Epidermal melanocyte (primary cell): ENCODE measurements around the gene ESF1.
"Not testable (repeated sequence)": the region's sequence is repeated elsewhere in the genome, so short reads cannot be mapped to it uniquely, and the experiment has no call there.

ENCODE experiments used
- DNase-seq: peaks from one replicate; pipeline ENCODE4 v3.0.0; 2011; ENCODE audit warnings: low spot score; ENCODE audit not compliant: insufficient read length

The ESF1 gene

GRCh38 chr20:13788167-13788834 is 3.6 kb upstream of the ESF1 start:
- peak; percentile 27 for DNase-seq

- no peak for DNase-seq
Observed at GRCh38 chr20:13786143-13786828, 1.6 kb upstream of the ESF1 start.

GRCh38 chr20:13784271-13784892 is 337 bp downstream of the ESF1 start:
- no peak for DNase-seq

GRCh38 chr20:13783528-13783927 is 1.2 kb downstream of the ESF1 start:
- DNase-seq: no peak

GRCh38 chr20:13778827-13779226 is 5.9 kb downstream of the ESF1 start:
- DNase-seq: no peak

- DNase-seq: no peak
Observed at GRCh38 chr20:13777171-13777601, 7.5 kb downstream of the ESF1 start.

GRCh38 chr20:13775867-13776266 is 8.9 kb downstream of the ESF1 start:
- no peak for DNase-seq

GRCh38 chr20:13772529-13772928 is 12.2 kb downstream of the ESF1 start:
- DNase-seq: no peak

- peak; percentile 46 for DNase-seq
Observed at GRCh38 chr20:13771853-13772453, 12.8 kb downstream of the ESF1 start.

GRCh38 chr20:13770141-13770540 is 14.6 kb downstream of the ESF1 start:
- DNase-seq: no peak

GRCh38 chr20:13765868-13766416 is 18.8 kb downstream of the ESF1 start:
- no peak for DNase-seq

- DNase-seq: no peak
Observed at GRCh38 chr20:13765299-13765698, 19.4 kb downstream of the ESF1 start.

- DNase-seq: not testable (repeated sequence)
Observed at GRCh38 chr20:13760451-13760946, 24.2 kb downstream of the ESF1 start.

GRCh38 chr20:13758884-13759283 is 25.8 kb downstream of the ESF1 start:
- DNase-seq: no peak

GRCh38 chr20:13756551-13756950 is 28.2 kb downstream of the ESF1 start:
- no peak for DNase-seq

GRCh38 chr20:13755809-13756208 is 28.9 kb downstream of the ESF1 start:
- no peak for DNase-seq

GRCh38 chr20:13753436-13754036 is 31.2 kb downstream of the ESF1 start:
- DNase-seq: no peak

GRCh38 chr20:13749811-13750210 is 34.9 kb downstream of the ESF1 start:
- DNase-seq: no peak

- no peak for DNase-seq
Observed at GRCh38 chr20:13745784-13746183, 38.9 kb downstream of the ESF1 start.

GRCh38 chr20:13744352-13744751 is 40.4 kb downstream of the ESF1 start:
- DNase-seq: no peak

GRCh38 chr20:13741879-13742278 is 42.8 kb downstream of the ESF1 start:
- DNase-seq: no peak
